ENCODE results near the gene CDK10.

DNA sequence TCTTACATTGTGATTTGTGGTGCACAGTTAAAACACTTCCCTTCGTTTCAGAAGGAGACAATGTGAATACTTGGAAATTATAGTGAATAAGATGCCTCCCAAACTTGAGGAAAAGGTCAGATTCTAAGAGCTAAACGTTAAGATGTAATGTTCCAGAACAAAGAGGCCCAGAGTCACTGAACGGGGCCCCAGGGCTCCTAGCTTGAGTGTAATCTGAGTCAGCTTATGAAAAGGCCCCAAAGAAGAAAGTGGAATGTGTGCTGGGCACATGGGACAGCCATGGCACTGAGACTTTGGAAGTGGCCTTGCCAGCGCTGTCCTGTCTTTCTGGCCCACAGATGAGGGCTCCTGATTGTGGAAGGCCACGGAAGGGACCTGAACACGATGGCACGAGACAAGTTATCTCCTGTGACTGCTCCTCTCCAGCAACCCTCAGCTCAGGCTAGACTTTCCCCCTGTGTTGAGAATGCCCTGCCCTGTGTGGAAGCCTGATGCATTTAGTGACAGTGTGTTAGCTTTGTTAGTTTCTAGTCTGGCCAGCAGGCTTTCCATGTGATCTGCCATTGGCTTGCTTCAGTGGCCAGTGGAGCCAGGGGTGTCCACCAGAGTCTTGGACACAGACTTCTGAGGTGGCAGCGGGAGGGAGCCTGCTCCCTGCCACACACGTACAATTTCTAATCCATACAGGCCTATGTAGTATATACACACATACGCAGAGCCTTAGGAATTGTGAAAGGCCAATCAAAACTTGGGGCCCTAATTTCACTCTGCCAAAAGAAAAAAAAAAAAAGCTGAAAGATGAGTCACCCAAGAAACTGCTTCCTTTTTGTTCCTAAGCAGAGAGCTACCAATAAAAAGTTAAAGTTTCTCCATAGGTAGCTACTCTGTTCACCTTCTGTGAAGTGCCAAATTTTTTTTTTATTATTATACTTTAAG, 15.7 kb upstream of the CDK10 start:
- TF ChIP-seq, protein P1, sequence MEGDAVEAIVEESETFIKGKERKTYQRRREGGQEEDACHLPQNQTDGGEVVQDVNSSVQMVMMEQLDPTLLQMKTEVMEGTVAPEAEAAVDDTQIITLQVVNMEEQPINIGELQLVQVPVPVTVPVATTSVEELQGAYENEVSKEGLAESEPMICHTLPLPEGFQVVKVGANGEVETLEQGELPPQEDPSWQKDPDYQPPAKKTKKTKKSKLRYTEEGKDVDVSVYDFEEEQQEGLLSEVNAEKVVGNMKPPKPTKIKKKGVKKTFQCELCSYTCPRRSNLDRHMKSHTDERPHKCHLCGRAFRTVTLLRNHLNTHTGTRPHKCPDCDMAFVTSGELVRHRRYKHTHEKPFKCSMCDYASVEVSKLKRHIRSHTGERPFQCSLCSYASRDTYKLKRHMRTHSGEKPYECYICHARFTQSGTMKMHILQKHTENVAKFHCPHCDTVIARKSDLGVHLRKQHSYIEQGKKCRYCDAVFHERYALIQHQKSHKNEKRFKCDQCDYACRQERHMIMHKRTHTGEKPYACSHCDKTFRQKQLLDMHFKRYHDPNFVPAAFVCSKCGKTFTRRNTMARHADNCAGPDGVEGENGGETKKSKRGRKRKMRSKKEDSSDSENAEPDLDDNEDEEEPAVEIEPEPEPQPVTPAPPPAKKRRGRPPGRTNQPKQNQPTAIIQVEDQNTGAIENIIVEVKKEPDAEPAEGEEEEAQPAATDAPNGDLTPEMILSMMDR (IDR thresholded peaks at IDR 0.05; ENCODE audit: low read depth, low read length): no peak
- TF ChIP-seq EZH2phosphoT487 (IDR thresholded peaks at IDR 0.05; ENCODE audit: low read depth): no peak

Data from OCI-LY3 (cell line).